ENCODE results near the gene ZNF124. TPM values are rescaled to one million over a fixed set of nuclear protein-coding genes. Genes with fewer than 3 reads are reported as not detected.
"Not testable (repeated sequence)": the region's sequence is repeated elsewhere in the genome, so short reads cannot be mapped to it uniquely, and the experiment has no call there.

The ZNF124 gene
- total RNA-seq, 4 donors from 2014 or later, result 64.8 to 184 (median 143) TPM

- Histone ChIP-seq H3K36me3 (no peaks in the 10 kb centered on the region), H3K9me3 (no peaks in the 10 kb centered on the region), H3K4me1 (no peaks in the 10 kb centered on the region), H3K4me3 (no peak overlapping the region), H3K27me3 (no peaks in the 10 kb centered on the region), H3K27ac (no peak overlapping the region)
- TF ChIP-seq POLR2A (IDR thresholded peaks at IDR 0.05), result no peak
- TF ChIP-seq CTCF (IDR thresholded peaks at IDR 0.05), result no peak
- no peak for DNase-seq
- intact Hi-C loops (cut with DNase I; ENCODE audit: low total_unique reads), result no loop called here
Measured at GRCh38 chr1:247121382-247121781, 50.4 kb downstream of the ZNF124 start.

- H3K27me3 ChIP-seq; H3K4me1 ChIP-seq; DNase-seq; H3K4me3 ChIP-seq; intact Hi-C loops (cut with DNase I; ENCODE audit: low total_unique reads); H3K9me3 ChIP-seq; H3K36me3 ChIP-seq; H3K27ac ChIP-seq: not testable (repeated sequence)
Measured at GRCh38 chr1:247120408-247120668, 51.5 kb downstream of the ZNF124 start.

GRCh38 chr1:247119600-247120407 lies 52.0 kb downstream of the ZNF124 start:
- TF ChIP-seq POLR2A (IDR thresholded peaks at IDR 0.05) (no peak), CTCF (IDR thresholded peaks at IDR 0.05) (no peak)
- Histone ChIP-seq H3K4me1 (no peaks in the 10 kb centered on the region), H3K27ac (no peak overlapping the region), H3K36me3 (no peaks in the 10 kb centered on the region), H3K4me3 (no peak overlapping the region), H3K9me3 (no peaks in the 10 kb centered on the region), H3K27me3 (no peaks in the 10 kb centered on the region)
- intact Hi-C loops (cut with DNase I; ENCODE audit: low total_unique reads), result no loop called here
- DNase-seq, result no peak

- Histone ChIP-seq H3K4me3 (no peak overlapping the region), H3K27ac (no peak overlapping the region), H3K36me3 (no peaks in the 10 kb centered on the region), H3K27me3 (no peaks in the 10 kb centered on the region), H3K9me3 (no peaks in the 10 kb centered on the region), H3K4me1 (no peaks in the 10 kb centered on the region)
- TF ChIP-seq POLR2A (IDR thresholded peaks at IDR 0.05), result no peak
- no peak for TF ChIP-seq CTCF (IDR thresholded peaks at IDR 0.05)
- no peak for DNase-seq
- intact Hi-C loops (cut with DNase I; ENCODE audit: low total_unique reads), result no loop called here
Measured at GRCh38 chr1:247118946-247119446, 52.8 kb downstream of the ZNF124 start.

GRCh38 chr1:247115545-247115944 lies 56.3 kb downstream of the ZNF124 start:
- intact Hi-C loops (cut with DNase I; ENCODE audit: low total_unique reads), result no loop called here
- no peak overlapping the region for H3K27ac ChIP-seq

More at GRCh38 chr1:247115545-247115944, 56.3 kb downstream of the ZNF124 start:
- Histone ChIP-seq H3K9me3 (no peaks in the 10 kb centered on the region), H3K4me1 (no peaks in the 10 kb centered on the region), H3K27me3 (no peaks in the 10 kb centered on the region), H3K36me3 (no peaks in the 10 kb centered on the region), H3K4me3 (no peak overlapping the region)
- no peak for DNase-seq
- TF ChIP-seq POLR2A (IDR thresholded peaks at IDR 0.05) (no peak), CTCF (IDR thresholded peaks at IDR 0.05) (no peak)

Measured in uterus (tissue), 4 donors.